Femur (tissue), 1 donor: ENCODE measurements around the gene MARF1.
"Not testable (repeated sequence)": the region's sequence is repeated elsewhere in the genome, so short reads cannot be mapped to it uniquely, and the experiment has no call there.

ENCODE experiments used
- DNase-seq: peaks from one replicate; pipeline ENCODE4 v3.0.0-alpha.2; 2017

The MARF1 gene

DNA sequence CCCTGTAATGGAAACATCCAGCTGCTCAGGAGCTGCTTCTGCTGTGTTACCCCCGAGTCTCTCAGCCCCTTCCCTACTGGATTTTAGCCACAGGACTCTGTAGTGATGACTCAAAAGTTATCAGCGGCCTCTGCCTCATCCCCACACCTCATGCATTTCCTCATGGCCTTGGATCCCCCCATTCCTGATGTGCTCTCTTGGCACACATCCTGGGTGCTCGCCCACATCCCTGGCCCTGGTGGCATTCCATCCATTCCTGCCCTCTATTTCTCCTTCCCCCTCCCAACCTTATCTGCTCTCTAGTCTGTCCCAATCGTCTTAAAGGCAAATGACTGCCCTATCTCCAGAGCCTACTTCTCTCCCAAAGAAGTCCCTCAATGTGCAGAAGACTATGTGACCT is 24.6 kb downstream of the MARF1 start:
- no peak for DNase-seq

GRCh38 chr16:15617901-15618300 is 25.1 kb downstream of the MARF1 start:
- no peak for DNase-seq

- DNase-seq, result no peak
These were observed 26.3 kb downstream of the MARF1 start for GRCh38 chr16:15616475-15617165.

DNA sequence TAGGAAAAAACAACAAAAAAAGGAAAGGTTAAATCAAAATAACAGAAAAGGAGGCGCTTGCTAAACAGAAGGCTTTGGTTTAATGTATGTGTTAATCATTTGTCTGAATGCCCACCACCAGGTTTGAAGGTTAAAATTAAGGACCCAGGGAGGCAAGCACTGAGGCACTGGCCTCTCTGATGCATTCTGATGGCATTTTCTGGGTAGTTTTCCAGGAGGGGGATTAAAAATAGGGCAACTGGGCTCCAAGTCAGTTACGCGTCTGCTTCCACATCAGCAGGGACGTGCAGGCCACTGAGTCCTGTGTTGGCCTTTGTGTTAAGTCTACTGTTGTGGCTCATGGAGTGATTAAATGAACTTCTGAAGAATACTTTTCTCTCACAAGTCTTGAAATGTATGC is 26.9 kb downstream of the MARF1 start:
- DNase-seq, result no peak

DNA sequence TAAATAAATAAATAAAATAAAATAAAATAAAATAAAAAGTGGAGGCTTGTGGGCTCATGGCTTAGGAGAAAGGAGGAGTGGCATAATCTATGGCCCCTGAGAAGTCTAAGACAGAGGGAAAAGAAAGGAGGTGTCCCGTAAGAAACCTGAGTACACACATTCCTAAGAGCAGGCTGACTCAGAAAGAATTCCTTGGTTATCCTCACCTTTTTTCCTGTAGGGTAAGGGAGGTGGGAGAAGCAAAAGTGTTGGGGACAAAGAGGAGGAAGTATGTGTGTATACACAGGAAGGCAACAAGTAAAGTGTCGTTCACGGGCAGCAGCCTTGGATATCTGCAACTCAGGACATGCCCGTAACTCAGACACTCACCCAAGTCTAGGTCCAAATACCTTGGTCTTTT is 29.3 kb downstream of the MARF1 start:
- no peak for DNase-seq

DNA sequence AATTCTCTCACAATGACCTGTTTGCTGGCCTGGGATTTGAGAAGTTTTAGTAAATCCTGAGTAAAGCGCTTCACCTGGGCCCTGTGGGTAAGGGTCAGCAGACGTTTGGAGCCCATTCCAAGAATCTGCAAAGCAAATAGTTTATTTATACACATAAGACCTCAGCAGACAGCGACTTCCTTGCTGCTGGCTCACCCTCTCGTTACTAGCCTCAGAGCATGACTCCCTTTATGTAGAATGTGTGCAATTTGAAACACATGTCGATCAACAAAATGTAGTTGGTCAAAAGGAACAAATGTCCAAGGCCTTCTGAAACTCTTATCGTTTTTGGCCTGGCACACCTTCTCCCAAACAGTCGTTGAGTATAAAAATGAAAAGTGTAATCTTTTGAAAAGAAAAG is 31.3 kb downstream of the MARF1 start:
- DNase-seq, result no peak

DNA sequence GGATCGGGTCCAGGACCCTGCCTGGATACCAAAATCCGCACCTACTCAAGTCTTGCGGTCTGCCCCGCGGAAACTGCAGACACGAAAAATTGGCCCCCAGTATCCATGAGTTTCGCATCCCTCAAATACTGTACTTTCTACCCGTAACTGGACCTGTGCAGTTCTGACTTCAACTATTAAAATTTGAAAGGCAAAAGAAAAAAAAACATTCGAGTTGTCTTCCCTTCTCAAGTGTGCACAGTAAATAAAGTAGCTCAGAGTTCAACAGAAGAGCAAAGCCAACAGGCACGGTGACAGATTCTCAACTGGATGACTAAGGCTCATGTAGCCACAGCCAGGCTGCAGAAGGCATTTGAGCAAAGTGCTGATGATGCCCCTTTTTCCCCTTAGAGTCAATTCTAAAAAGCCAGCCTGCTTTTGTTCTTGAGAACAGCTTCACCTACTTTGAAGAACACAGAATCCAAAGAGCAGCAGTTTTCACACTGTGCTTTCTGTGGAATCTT is 32.5 kb downstream of the MARF1 start:
- no peak for DNase-seq

DNA sequence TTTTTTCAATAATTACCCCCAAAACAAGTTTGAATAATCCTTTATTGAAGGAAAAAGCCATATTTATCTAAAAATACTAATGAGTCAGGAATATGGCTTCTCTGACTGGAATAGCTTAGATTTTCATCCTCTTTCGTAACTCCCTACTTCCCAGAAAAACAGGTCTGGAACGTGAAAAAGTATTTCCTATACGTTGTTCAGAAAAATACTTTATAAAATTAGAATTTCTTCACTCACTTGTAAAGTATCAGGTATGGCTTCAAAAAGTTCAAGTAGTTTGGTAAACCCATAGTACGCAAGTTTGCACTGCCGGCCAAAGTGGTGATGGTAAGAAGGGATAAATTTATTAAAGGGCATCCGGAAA is 33.7 kb downstream of the MARF1 start:
- no peak for DNase-seq

DNA sequence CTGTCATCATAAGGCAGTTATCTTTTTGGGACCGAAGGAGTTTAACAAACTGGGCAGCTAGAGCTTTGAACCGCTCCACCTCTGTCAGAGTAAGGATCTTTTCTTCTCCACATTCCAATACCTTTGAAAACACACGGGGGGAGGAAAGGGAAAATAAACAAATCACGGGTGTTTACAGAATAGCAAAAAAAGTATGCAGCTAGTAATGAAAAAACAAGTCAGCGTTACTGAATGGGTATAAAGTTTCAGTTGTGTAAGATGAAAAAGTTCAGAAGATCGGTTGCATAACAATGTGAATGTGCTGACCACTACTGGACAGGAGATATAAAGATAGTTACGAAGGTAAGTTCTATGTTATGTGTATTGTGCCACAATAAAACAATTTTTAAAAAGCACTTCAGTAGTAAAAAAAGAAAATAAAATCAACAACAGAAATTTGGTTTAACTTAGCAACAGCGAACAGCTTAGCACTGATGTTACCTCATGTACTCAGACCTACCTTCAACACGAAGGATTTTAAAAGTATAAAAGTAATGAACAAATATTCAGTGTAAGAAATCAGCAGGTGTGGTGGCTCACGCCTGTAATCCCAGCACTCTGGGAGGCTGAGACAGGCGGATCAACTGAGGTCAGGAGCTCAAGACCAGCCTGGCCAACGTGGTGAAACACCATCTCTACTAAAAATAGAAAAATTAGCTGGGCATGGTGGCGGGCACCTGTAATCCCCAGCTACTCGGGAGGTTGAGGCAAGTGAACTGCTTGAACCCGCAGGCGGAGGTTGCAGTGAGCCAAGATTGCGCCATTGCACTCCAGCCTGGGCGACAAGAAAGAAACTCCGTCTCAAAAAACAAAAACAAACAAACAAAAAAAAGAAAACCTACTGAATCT is 34.3 kb downstream of the MARF1 start:
- DNase-seq, result no peak

GRCh38 chr16:15607700-15608396 is 35.1 kb downstream of the MARF1 start:
- DNase-seq, result no peak

- DNase-seq, result not testable (repeated sequence)
These were observed 35.7 kb downstream of the MARF1 start for GRCh38 chr16:15607221-15607699.

- DNase-seq, result no peak
These were observed 36.3 kb downstream of the MARF1 start for GRCh38 chr16:15606518-15607220.

- DNase-seq, result no peak
These were observed 37.0 kb downstream of the MARF1 start for GRCh38 chr16:15605839-15606517.

DNA sequence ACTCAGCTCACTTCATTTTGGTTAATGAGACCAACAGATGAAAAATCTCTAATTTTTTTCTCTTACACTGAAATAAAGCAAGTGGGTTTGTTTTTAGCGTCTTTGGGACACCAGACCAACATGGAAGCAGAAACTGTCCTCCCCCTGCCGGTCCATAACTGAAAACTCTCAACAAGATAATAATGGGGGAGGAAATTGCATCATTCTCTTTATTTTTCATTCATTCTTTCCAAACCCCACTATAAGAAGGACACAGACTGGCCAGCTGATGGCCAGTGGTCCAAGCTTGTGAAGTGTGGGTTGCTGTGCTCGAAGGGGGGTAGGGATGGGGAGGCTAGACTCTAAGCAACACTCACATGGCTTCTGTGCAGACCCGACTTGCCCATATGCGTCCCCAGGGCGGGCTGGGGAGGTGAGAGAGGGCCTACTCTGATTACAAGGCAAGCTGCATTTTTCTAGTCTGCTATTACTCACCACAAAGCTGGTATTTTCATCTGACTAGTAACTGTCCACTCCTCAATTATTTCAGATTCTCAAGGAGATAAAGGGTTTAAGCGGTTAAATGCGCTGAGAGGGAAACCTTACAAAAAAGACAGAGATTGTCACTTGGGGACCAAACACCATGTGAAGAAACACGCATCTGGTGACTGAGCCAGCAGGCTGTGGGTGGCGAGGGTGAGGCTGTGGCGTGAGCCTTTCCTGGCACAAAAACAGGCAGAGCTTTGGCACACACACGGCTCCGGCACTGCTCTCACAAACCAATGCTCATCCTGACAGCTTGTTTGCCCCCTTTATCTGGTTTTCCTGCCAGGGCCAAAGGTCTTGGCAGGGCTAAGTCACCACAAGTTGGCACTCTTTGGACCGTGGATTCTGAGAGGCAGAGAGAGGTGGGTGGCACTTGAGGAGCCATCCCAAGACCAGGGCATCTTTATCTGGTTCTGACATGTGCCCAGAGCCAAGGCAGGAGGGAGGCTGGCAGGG is 38.2 kb downstream of the MARF1 start:
- no peak for DNase-seq

- no peak for DNase-seq
These were observed 40.5 kb downstream of the MARF1 start for GRCh38 chr16:15602285-15603044.

GRCh38 chr16:15601212-15601879 is 41.6 kb downstream of the MARF1 start:
- DNase-seq, result no peak

GRCh38 chr16:15599303-15600070 is 43.5 kb downstream of the MARF1 start:
- no peak for DNase-seq

- no peak for DNase-seq
These were observed 44.2 kb downstream of the MARF1 start for GRCh38 chr16:15598648-15599190.
